HG02973 (cell line): ENCODE measurements around the gene SMAD6.

Source experiments
- ATAC-seq: cut with Tn5 transposase; IDR thresholded peaks from one replicate; pipeline ENCODE4 v1.9.1; 2021; ENCODE audit warnings: moderate library complexity; ENCODE audit not compliant: unreplicated experiment

The SMAD6 gene

GRCh38 chr15:66788024-66788423 is 86.0 kb downstream of the SMAD6 start:
- no peak for ATAC-seq

- ATAC-seq, result no peak
Measured at GRCh38 chr15:66789029-66790025, 87.3 kb downstream of the SMAD6 start.

GRCh38 chr15:66795851-66796250 is 93.8 kb downstream of the SMAD6 start:
- ATAC-seq, result no peak

GRCh38 chr15:66796343-66796742 is 94.3 kb downstream of the SMAD6 start:
- ATAC-seq, result no peak

- ATAC-seq, result no peak
Measured at GRCh38 chr15:66797921-66798320, 95.9 kb downstream of the SMAD6 start.

- no peak for ATAC-seq
Measured at GRCh38 chr15:66798426-66799061, 96.5 kb downstream of the SMAD6 start.

- ATAC-seq, result no peak
Measured at GRCh38 chr15:66799242-66799641, 97.2 kb downstream of the SMAD6 start.

- ATAC-seq, result no peak
Measured at GRCh38 chr15:66800584-66801235, 98.7 kb downstream of the SMAD6 start.

- ATAC-seq, result no peak
Measured at GRCh38 chr15:66801266-66801665, 99.2 kb downstream of the SMAD6 start.

GRCh38 chr15:66802025-66803001 is 100.3 kb downstream of the SMAD6 start:
- no peak for ATAC-seq

GRCh38 chr15:66803182-66803729 is 101.2 kb downstream of the SMAD6 start:
- no peak for ATAC-seq

- ATAC-seq, result no peak
Measured at GRCh38 chr15:66803749-66804148, 101.7 kb downstream of the SMAD6 start.

- ATAC-seq, result no peak
Measured at GRCh38 chr15:66805202-66805885, 103.3 kb downstream of the SMAD6 start.

GRCh38 chr15:66808181-66808824 is 106.3 kb downstream of the SMAD6 start:
- ATAC-seq, result no peak

GRCh38 chr15:66809664-66810063 is 107.6 kb downstream of the SMAD6 start:
- ATAC-seq, result no peak

GRCh38 chr15:66815318-66815717 is 113.3 kb downstream of the SMAD6 start:
- ATAC-seq, result no peak

- no peak for ATAC-seq
Measured at GRCh38 chr15:66816201-66816600, 114.2 kb downstream of the SMAD6 start.

GRCh38 chr15:66819084-66819483 is 117.0 kb downstream of the SMAD6 start:
- ATAC-seq, result no peak
